ENCODE results near the gene DPH7.
"Not testable (repeated sequence)": the region's sequence is repeated elsewhere in the genome, so short reads cannot be mapped to it uniquely, and the experiment has no call there.

DPH7 gene

GRCh38 chr9:137578518-137579258, at the start of gene DPH7:
DPH7 (minus strand) TSS chr9:137578925; CDS start chr9:137578777, 148 bp downstream.
- Histone ChIP-seq H3K27ac (ENCODE audit: low read length) (peak within 1 kb of the TSS; percentile 88), H3K36me3 (ENCODE audit: insufficient read depth, low read length) (peaks cover 58% of the 10 kb centered on the region), H3K27me3 (ENCODE audit: insufficient read depth, low read length, poor library complexity) (no peaks in the 10 kb centered on the region), H2AFZ (ENCODE audit: low read depth, low read length) (peak within 1 kb of the TSS; percentile 95), H3K4me2 (ENCODE audit: insufficient read depth, low read length) (peak within 1 kb of the TSS; percentile 93), H3K4me1 (ENCODE audit: insufficient read depth, low read length) (peaks cover 33% of the 10 kb centered on the region), H3K9ac (ENCODE audit: low read depth, low read length) (peak within 1 kb of the TSS; percentile 99), H3K79me2 (ENCODE audit: insufficient read depth, low read length) (peaks cover 46% of the 10 kb centered on the region), H3K9me3 (ENCODE audit: insufficient read depth, low read length, severe bottlenecking) (no peaks in the 10 kb centered on the region), H4K20me1 (ENCODE audit: insufficient read depth, low read length) (peaks cover 44% of the 10 kb centered on the region), H3K4me3 (ENCODE audit: low read depth in 1 of 2, low read length in 2 of 2) (peak within 1 kb of the TSS; percentile 97 to 99)
- no peak for TF ChIP-seq EZH2 (IDR thresholded peaks at IDR 0.05; ENCODE audit: borderline replicate concordance, low read depth, low read length, severe bottlenecking)
- TF ChIP-seq CTCF (IDR thresholded peaks at IDR 0.05; ENCODE audit: borderline replicate concordance, extremely low read depth, low read length, poor library complexity, severe bottlenecking) = peak; percentile 86
- ATAC-seq (ENCODE audit: insufficient read depth, low read depth) (peak; percentile 97), DNase-seq (peak; percentile 90)

GRCh38 chr9:137627406-137627805, 48.7 kb upstream of the DPH7 start:
- Histone ChIP-seq H3K79me2 (ENCODE audit: insufficient read depth, low read length) (peaks cover 98% of the 10 kb centered on the region), H4K20me1 (ENCODE audit: insufficient read depth, low read length) (peaks cover 57% of the 10 kb centered on the region), H3K4me1 (ENCODE audit: insufficient read depth, low read length) (peaks cover 16% of the 10 kb centered on the region)
- H3K27ac ChIP-seq (ENCODE audit: low read length); H3K27me3 ChIP-seq (ENCODE audit: insufficient read depth, low read length, poor library complexity); H2AFZ ChIP-seq (ENCODE audit: low read depth, low read length); H3K9me3 ChIP-seq (ENCODE audit: insufficient read depth, low read length, severe bottlenecking); H3K4me3 ChIP-seq (ENCODE audit: low read depth in 1 of 2, low read length in 2 of 2); H3K36me3 ChIP-seq (ENCODE audit: insufficient read depth, low read length); H3K4me2 ChIP-seq (ENCODE audit: insufficient read depth, low read length); DNase-seq; ATAC-seq (ENCODE audit: insufficient read depth, low read depth); H3K9ac ChIP-seq (ENCODE audit: low read depth, low read length): not testable (repeated sequence)

- Histone ChIP-seq H3K9ac (ENCODE audit: low read depth, low read length) (no peak overlapping the region), H3K9me3 (ENCODE audit: insufficient read depth, low read length, severe bottlenecking) (no peaks in the 10 kb centered on the region), H3K4me2 (ENCODE audit: insufficient read depth, low read length) (no peak overlapping the region), H3K27ac (ENCODE audit: low read length) (no peak overlapping the region), H3K36me3 (ENCODE audit: insufficient read depth, low read length) (peaks cover 5% of the 10 kb centered on the region), H2AFZ (ENCODE audit: low read depth, low read length) (no peak overlapping the region), H3K79me2 (ENCODE audit: insufficient read depth, low read length) (peaks cover 97% of the 10 kb centered on the region), H3K4me1 (ENCODE audit: insufficient read depth, low read length) (peaks cover 17% of the 10 kb centered on the region), H4K20me1 (ENCODE audit: insufficient read depth, low read length) (peaks cover 47% of the 10 kb centered on the region), H3K4me3 (ENCODE audit: low read depth in 1 of 2, low read length in 2 of 2) (no peak overlapping the region), H3K27me3 (ENCODE audit: insufficient read depth, low read length, poor library complexity) (no peaks in the 10 kb centered on the region)
- ATAC-seq (ENCODE audit: insufficient read depth, low read depth) (no peak), DNase-seq (no peak)
- TF ChIP-seq EZH2 (IDR thresholded peaks at IDR 0.05; ENCODE audit: borderline replicate concordance, low read depth, low read length, severe bottlenecking) (no peak), CTCF (IDR thresholded peaks at IDR 0.05; ENCODE audit: borderline replicate concordance, extremely low read depth, low read length, poor library complexity, severe bottlenecking) (no peak)
Observed at GRCh38 chr9:137626464-137626863, 47.7 kb upstream of the DPH7 start.

GRCh38 chr9:137622211-137622610, 43.5 kb upstream of the DPH7 start:
- Histone ChIP-seq H3K79me2 (ENCODE audit: insufficient read depth, low read length) (peaks cover 92% of the 10 kb centered on the region), H4K20me1 (ENCODE audit: insufficient read depth, low read length) (peaks cover 37% of the 10 kb centered on the region), H3K4me1 (ENCODE audit: insufficient read depth, low read length) (peaks cover 31% of the 10 kb centered on the region), H3K36me3 (ENCODE audit: insufficient read depth, low read length) (peaks cover 23% of the 10 kb centered on the region)
- not testable (repeated sequence) for H2AFZ ChIP-seq (ENCODE audit: low read depth, low read length); H3K27ac ChIP-seq (ENCODE audit: low read length); H3K9me3 ChIP-seq (ENCODE audit: insufficient read depth, low read length, severe bottlenecking); DNase-seq; H3K9ac ChIP-seq (ENCODE audit: low read depth, low read length); H3K4me2 ChIP-seq (ENCODE audit: insufficient read depth, low read length); H3K4me3 ChIP-seq (ENCODE audit: low read depth in 1 of 2, low read length in 2 of 2); H3K27me3 ChIP-seq (ENCODE audit: insufficient read depth, low read length, poor library complexity); ATAC-seq (ENCODE audit: insufficient read depth, low read depth)

Data from DND-41 (cell line).